A549 (cell line): Measurements from ENCODE around the gene FGF4. TPM values are rescaled to one million over a fixed set of nuclear protein-coding genes. Genes with fewer than 3 reads are reported as not detected.

Experiments
- ATAC-seq, 2 experiments: fragments of 200-7000 bp in 1 of 2; fragments of >200 bp in 1 of 2; cut with Nextera tagmentation in 1 of 2; cut with Tn5 transposase in 1 of 2; 3 replicates each; pipeline versions ENCODE4 v1.8.0 to v1.9.1; 2018 to 2020; ENCODE audit warnings: mild to moderate bottlenecking in 1 of 2, moderate library complexity in 1 of 2
- CTCF ChIA-PET: fragments of 300-600 bp; sonication (Branson Sonifier 250); formaldehyde crosslinking; extraction: SDS; loops from one replicate; lab custom pipeline; 2021; ENCODE audit warnings: antibody characterized with exemption, inconsistent platforms; lab: Yijun Ruan, JAX
- POLR2A ChIA-PET: fragments of 350-600 bp; formaldehyde crosslinking; extraction: SDS; loops from one replicate; lab custom pipeline; 2021; ENCODE audit warnings: antibody characterized with exemption, inconsistent platforms; lab: Yijun Ruan, JAX
- DNase-seq, 2 experiments: peaks; one replicate each; pipeline versions ENCODE4 v3.0.0 to v3.0.0-alpha.2; 2011 to 2016; ENCODE audit warnings: low read depth in 1 of 2, low spot score in 1 of 2
- FAIRE-seq: peaks from 2 replicates; lab custom pipeline; 2011; peaks lifted over from hg19 to GRCh38; lab: Jason Lieb, UNC
- H3K27ac ChIP-seq, 2 experiments: fragments of >200 bp; sonication (Bioruptor Twin); formaldehyde crosslinking; 3 replicates each; pipeline ENCODE4 v1.5.1; 2016 to 2017
- H3K4me1 ChIP-seq: fragments of >200 bp; sonication (Bioruptor Twin); formaldehyde crosslinking; 3 replicates; pipeline ENCODE4 v1.6.1; 2016
- H3K4me2 ChIP-seq: fragments of >200 bp; sonication (Bioruptor Twin); formaldehyde crosslinking; 3 replicates; pipeline ENCODE4 v1.6.1; 2016
- H3K4me3 ChIP-seq: fragments of >200 bp; sonication (Bioruptor Twin); formaldehyde crosslinking; 3 replicates; pipeline ENCODE4 v1.5.1; 2016
- H3K9me3 ChIP-seq: fragments of >200 bp; sonication (Bioruptor Twin); formaldehyde crosslinking; 3 replicates; pipeline ENCODE4 v1.6.1; 2016
- BCL3 ChIP-seq: fragments of >200 bp; sonication (Bioruptor Twin); formaldehyde crosslinking; IDR thresholded peaks from 3 replicates; pipeline ENCODE4 v1.6.1; 2016
- CHD4 ChIP-seq: fragments of 200-600 bp; sonication (generic); IDR thresholded peaks from 2 replicates; pipeline ENCODE4 v1.6.1; 2016; ENCODE audit warnings: antibody characterized with exemption, mild to moderate bottlenecking, borderline replicate concordance
- CTCF ChIP-seq: fragments of >200 bp; sonication (Bioruptor Twin); formaldehyde crosslinking; IDR thresholded peaks from 3 replicates; pipeline ENCODE4 v1.5.1; 2016
- HES2 ChIP-seq: fragments of >200 bp; sonication (Bioruptor Twin); formaldehyde crosslinking; IDR thresholded peaks from 2 replicates; pipeline ENCODE4 v1.6.1; 2016
- HEYL ChIP-seq: fragments of 250-450 bp; sonication (Bioruptor Pico); IDR thresholded peaks from 2 replicates; pipeline ENCODE4 v1.8.0; 2021; ENCODE audit warnings: mild to moderate bottlenecking, moderate library complexity
- HOXB13 ChIP-seq: fragments of 250-450 bp; sonication (Bioruptor Pico); IDR thresholded peaks from 2 replicates; pipeline ENCODE4 v1.5.0; 2020; ENCODE audit warnings: low read depth, mild to moderate bottlenecking, moderate library complexity
- JUNB ChIP-seq: fragments of >200 bp; sonication (Bioruptor Twin); formaldehyde crosslinking; IDR thresholded peaks from 2 replicates; pipeline ENCODE4 v1.6.1; 2016
- KDM1A ChIP-seq: fragments of 200-600 bp; sonication (generic); IDR thresholded peaks from 2 replicates; pipeline ENCODE4 v1.6.1; 2016; ENCODE audit warnings: low read depth, mild to moderate bottlenecking
- RAD21 ChIP-seq, 2 experiments: fragments of >200 bp in 1 of 2; sonication (Bioruptor Twin) in 1 of 2; formaldehyde crosslinking in 1 of 2; IDR thresholded peaks in 1 of 2; conservative IDR thresholded peaks in 1 of 2; 2 replicates in 1 of 2; 3 replicates in 1 of 2; pipeline ENCODE4 v1.6.1; 2012 to 2018; ENCODE audit warnings: inconsistent platforms in 1 of 2
- TFCP2L1 ChIP-seq: fragments of 250-450 bp; sonication (Bioruptor Pico); IDR thresholded peaks from 2 replicates; pipeline ENCODE4 v1.5.0; 2021; ENCODE audit warnings: mild to moderate bottlenecking
- TP53 ChIP-seq: fragments of 250-450 bp; sonication (Bioruptor Pico); IDR thresholded peaks from 2 replicates; pipeline ENCODE4 v1.5.0; 2021; ENCODE audit warnings: mild to moderate bottlenecking, moderate library complexity
- ZC3H11A ChIP-seq: fragments of 450-650 bp; IDR thresholded peaks from 2 replicates; pipeline ENCODE4 v1.6.1; 2014; ENCODE audit warnings: antibody characterized with exemption, mild to moderate bottlenecking
- ZSCAN20 ChIP-seq: fragments of 250-450 bp; sonication (Bioruptor Pico); IDR thresholded peaks from 2 replicates; pipeline ENCODE4 v1.8.0; 2022; ENCODE audit warnings: mild to moderate bottlenecking, moderate library complexity
- WGBS: methylation state at CpG from one replicate; pipeline ENCODE4 v1.1.6; 2017; ENCODE audit errors: missing lambda C conversion rate; 5-methylcytosine and 5-hydroxymethylcytosine counted together
- polyA plus RNA-seq, 4 experiments: library from polyadenylated mRNA; depleted of rRNA in 3 of 4; stranded (reverse); fragments of >200 nt; fragmentation: RNase III in 1 of 4; extraction: RNeasy Plus Mini Kit Qiagen cat#74134 plus additional on column Dnase treatment in 1 of 4; gene quantifications; 2 replicates in 3 of 4; 3 replicates in 1 of 4; pipeline ENCODE4 v1.2.3, GENCODE V29; 2011 to 2017
- TF ChIP-seq, protein P1 (sequence below): fragments of 200-600 bp; sonication (generic); IDR thresholded peaks from 2 replicates; pipeline ENCODE4 v1.6.1; 2016; ENCODE audit warnings: antibody characterized with exemption, mild to moderate bottlenecking, moderate library complexity
- TF ChIP-seq, protein P2 (sequence below): IDR thresholded peaks from 2 replicates; pipeline ENCODE4 v1.6.1; 2012
- TF ChIP-seq, protein P3 (sequence below): fragments of 450-650 bp; IDR thresholded peaks from 2 replicates; pipeline ENCODE4 v1.6.1; 2014; ENCODE audit warnings: antibody characterized with exemption

FGF4 gene
- polyA plus RNA-seq, 2 of the 4 experiments (the other 2 are of a cell fraction): not detected

GRCh38 chr11:69800278-69800677 is 25.1 kb upstream of the FGF4 start:
- DNase-seq (no peak), ATAC-seq (no peak), FAIRE-seq (no peak)
- WGBS: 71% methylated on average over 5 of the region's 5 CpGs
- H3K9me3 ChIP-seq: no peaks in the 10 kb centered on the region; the same call in 2 of the 3 replicates
- ChIA-PET POLR2A (interaction anchor here (0.7 kb wide), 1 partner anchor 484 kb away, joined by 5 read pairs; no protein-coding TSS in a partner anchor), CTCF (interaction anchor here (1.1 to 2.1 kb wide), 9 partner anchors 11 to 117 kb away, joined by 3 to 12 read pairs (median 5); partner anchors contain the start of gene FGF19)
- H3K4me2 ChIP-seq: no peak overlapping the region
- TF ChIP-seq CTCF: no peak
- no peak for TF ChIP-seq KDM1A
- no peak for TF ChIP-seq CHD4
- no peak for TF ChIP-seq HOXB13
- TF ChIP-seq RAD21 (conservative IDR thresholded peaks at IDR 0.05 in 1 of 2, IDR thresholded peaks at IDR 0.05 in 1 of 2): no peak
- TF ChIP-seq BCL3: no peak
- TF ChIP-seq TFCP2L1 (CRISPR knock-in tag): no peak
- TF ChIP-seq HES2: no peak
- TF ChIP-seq, protein P1, sequence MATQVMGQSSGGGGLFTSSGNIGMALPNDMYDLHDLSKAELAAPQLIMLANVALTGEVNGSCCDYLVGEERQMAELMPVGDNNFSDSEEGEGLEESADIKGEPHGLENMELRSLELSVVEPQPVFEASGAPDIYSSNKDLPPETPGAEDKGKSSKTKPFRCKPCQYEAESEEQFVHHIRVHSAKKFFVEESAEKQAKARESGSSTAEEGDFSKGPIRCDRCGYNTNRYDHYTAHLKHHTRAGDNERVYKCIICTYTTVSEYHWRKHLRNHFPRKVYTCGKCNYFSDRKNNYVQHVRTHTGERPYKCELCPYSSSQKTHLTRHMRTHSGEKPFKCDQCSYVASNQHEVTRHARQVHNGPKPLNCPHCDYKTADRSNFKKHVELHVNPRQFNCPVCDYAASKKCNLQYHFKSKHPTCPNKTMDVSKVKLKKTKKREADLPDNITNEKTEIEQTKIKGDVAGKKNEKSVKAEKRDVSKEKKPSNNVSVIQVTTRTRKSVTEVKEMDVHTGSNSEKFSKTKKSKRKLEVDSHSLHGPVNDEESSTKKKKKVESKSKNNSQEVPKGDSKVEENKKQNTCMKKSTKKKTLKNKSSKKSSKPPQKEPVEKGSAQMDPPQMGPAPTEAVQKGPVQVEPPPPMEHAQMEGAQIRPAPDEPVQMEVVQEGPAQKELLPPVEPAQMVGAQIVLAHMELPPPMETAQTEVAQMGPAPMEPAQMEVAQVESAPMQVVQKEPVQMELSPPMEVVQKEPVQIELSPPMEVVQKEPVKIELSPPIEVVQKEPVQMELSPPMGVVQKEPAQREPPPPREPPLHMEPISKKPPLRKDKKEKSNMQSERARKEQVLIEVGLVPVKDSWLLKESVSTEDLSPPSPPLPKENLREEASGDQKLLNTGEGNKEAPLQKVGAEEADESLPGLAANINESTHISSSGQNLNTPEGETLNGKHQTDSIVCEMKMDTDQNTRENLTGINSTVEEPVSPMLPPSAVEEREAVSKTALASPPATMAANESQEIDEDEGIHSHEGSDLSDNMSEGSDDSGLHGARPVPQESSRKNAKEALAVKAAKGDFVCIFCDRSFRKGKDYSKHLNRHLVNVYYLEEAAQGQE: no peak
- no peak for TF ChIP-seq TP53 (CRISPR knock-in tag)
- TF ChIP-seq HEYL: no peak
- TF ChIP-seq ZSCAN20 (CRISPR knock-in tag): no peak
- no peak for TF ChIP-seq JUNB
- no peak overlapping the region for H3K27ac ChIP-seq
- H3K4me3 ChIP-seq: no peak overlapping the region
- no peaks in the 10 kb centered on the region for H3K4me1 ChIP-seq

DNA sequence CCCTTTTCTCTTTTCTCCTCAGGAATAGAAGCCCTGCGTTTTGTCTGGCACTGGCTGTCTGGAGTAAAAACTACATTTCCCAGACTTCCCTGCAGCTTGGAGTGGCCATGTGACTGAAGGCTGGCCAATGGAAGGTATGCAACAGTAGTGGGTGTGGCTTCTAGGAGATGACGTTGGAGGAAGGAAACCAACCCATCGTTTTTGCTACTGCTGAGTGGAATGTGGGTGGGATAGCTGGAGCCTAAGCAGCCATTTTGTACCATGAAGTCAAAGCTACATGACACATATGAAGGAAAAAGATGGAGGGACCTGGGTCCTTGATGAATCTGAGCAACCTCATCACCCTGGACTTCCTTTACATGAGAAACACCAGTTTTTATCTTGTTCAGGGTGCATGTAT is 24.4 kb upstream of the FGF4 start:
- DNase-seq (peak; percentile 45 to 63), FAIRE-seq (no peak), ATAC-seq (peak; percentile 68 to 84; a peak in 5 of 6 replicates)
- 15% methylated on average over 3 of the region's 3 CpGs for WGBS
- CTCF ChIA-PET: interaction anchor here (1.1 to 2.2 kb wide), 7 partner anchors 10 to 117 kb away, joined by 3 to 8 read pairs (median 4); partner anchors contain the start of gene FGF19
- no peak overlapping the region for H3K4me2 ChIP-seq
- H3K9me3 ChIP-seq: no peaks in the 10 kb centered on the region; the same call in 2 of the 3 replicates
- no peak overlapping the region for H3K27ac ChIP-seq
- H3K4me1 ChIP-seq: no peaks in the 10 kb centered on the region
- H3K4me3 ChIP-seq: no peak overlapping the region
- POLR2A ChIA-PET: no interaction called here
- TF ChIP-seq, protein P2, sequence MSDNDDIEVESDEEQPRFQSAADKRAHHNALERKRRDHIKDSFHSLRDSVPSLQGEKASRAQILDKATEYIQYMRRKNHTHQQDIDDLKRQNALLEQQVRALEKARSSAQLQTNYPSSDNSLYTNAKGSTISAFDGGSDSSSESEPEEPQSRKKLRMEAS: 0 out of 2 replicates have a peak, but pooled peaks have one; percentile 20
- TF ChIP-seq, protein P3, sequence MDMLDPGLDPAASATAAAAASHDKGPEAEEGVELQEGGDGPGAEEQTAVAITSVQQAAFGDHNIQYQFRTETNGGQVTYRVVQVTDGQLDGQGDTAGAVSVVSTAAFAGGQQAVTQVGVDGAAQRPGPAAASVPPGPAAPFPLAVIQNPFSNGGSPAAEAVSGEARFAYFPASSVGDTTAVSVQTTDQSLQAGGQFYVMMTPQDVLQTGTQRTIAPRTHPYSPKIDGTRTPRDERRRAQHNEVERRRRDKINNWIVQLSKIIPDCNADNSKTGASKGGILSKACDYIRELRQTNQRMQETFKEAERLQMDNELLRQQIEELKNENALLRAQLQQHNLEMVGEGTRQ: peak; percentile 80
- TF ChIP-seq ZC3H11A: no peak
- TF ChIP-seq, all 56 proteins: peak for 2
